Measurements from ENCODE around the gene CLEC4M.
"Not testable (repeated sequence)": the region's sequence is repeated elsewhere in the genome, so short reads cannot be mapped to it uniquely, and the experiment has no call there.

The CLEC4M gene

GRCh38 chr19:7744199-7744786 lies 18.8 kb upstream of the CLEC4M start:
- no peak for TF ChIP-seq CTCF (IDR thresholded peaks at IDR 0.05; ENCODE audit: low read depth, low read length)

GRCh38 chr19:7744871-7745650 lies 18.0 kb upstream of the CLEC4M start:
- no peak for TF ChIP-seq CTCF (IDR thresholded peaks at IDR 0.05; ENCODE audit: low read depth, low read length)
- no peak for DNase-seq (ENCODE audit: low read depth in 2 of 2)
- H3K4me3 ChIP-seq (replicated peaks in 1 of 2; ENCODE audit: low read depth in 2 of 2, low read length in 2 of 2), result no peak overlapping the region

More at GRCh38 chr19:7744199-7744786, 18.8 kb upstream of the CLEC4M start:
- H3K4me3 ChIP-seq (replicated peaks in 1 of 2; ENCODE audit: low read depth in 2 of 2, low read length in 2 of 2), result no peak overlapping the region
- no peak for DNase-seq (ENCODE audit: low read depth in 2 of 2)

GRCh38 chr19:7746306-7746705 lies 16.7 kb upstream of the CLEC4M start:
- not testable (repeated sequence) for DNase-seq (ENCODE audit: low read depth in 2 of 2); H3K4me3 ChIP-seq (replicated peaks in 1 of 2; ENCODE audit: low read depth in 2 of 2, low read length in 2 of 2)

- H3K4me3 ChIP-seq (replicated peaks in 1 of 2; ENCODE audit: low read depth in 2 of 2, low read length in 2 of 2), result no peak within 1 kb of the TSS
- DNase-seq (ENCODE audit: low read depth in 2 of 2), result no peak
- no peak for TF ChIP-seq CTCF (IDR thresholded peaks at IDR 0.05; ENCODE audit: low read depth, low read length)
These were observed 15.8 kb upstream of the CLEC4M start, which contains the start of gene CD209 for GRCh38 chr19:7746903-7747884. Gene CD209, minus strand, starts transcription at chr19:7747534. Its CDS starts 23 bp downstream, at chr19:7747511.

GRCh38 chr19:7748171-7748570 lies 14.9 kb upstream of the CLEC4M start:
- no peak for DNase-seq (ENCODE audit: low read depth in 2 of 2)
- H3K4me3 ChIP-seq (replicated peaks in 1 of 2; ENCODE audit: low read depth in 2 of 2, low read length in 2 of 2), result no peak overlapping the region
- no peak for TF ChIP-seq CTCF (IDR thresholded peaks at IDR 0.05; ENCODE audit: low read depth, low read length)

- TF ChIP-seq CTCF (IDR thresholded peaks at IDR 0.05; ENCODE audit: low read depth, low read length), result no peak
- H3K4me3 ChIP-seq (replicated peaks in 1 of 2; ENCODE audit: low read depth in 2 of 2, low read length in 2 of 2), result no peak overlapping the region
- DNase-seq (ENCODE audit: low read depth in 2 of 2), result peak; percentile 19 to 38
These were observed 14.3 kb upstream of the CLEC4M start for GRCh38 chr19:7748756-7749155.

All from cardiac fibroblast (primary cell).